Femur (tissue), 1 donor: ENCODE results near the gene ZFAND2B.
A peak's percentile ranks its signal among the peaks of the same experiment; 100 is the strongest.
"Not testable (repeated sequence)": the region's sequence is repeated elsewhere in the genome, so short reads cannot be mapped to it uniquely, and the experiment has no call there.

Source experiments
- DNase-seq: peaks from one replicate; pipeline ENCODE4 v3.0.0-alpha.2; 2017

ZFAND2B gene

GRCh38 chr2:219251656-219252055 is 45.1 kb downstream of the ZFAND2B start:
- DNase-seq, result no peak

- DNase-seq, result no peak
These were observed 45.5 kb downstream of the ZFAND2B start for GRCh38 chr2:219252084-219252483.

- no peak for DNase-seq
These were observed 46.0 kb downstream of the ZFAND2B start for GRCh38 chr2:219252570-219252899.

- DNase-seq, result peak; percentile 63
These were observed 46.5 kb downstream of the ZFAND2B start, which contains the start of gene TUBA4B for GRCh38 chr2:219252900-219253752. TSS of gene TUBA4B (plus strand) at chr2:219253243. CDS start at chr2:219253408, 165 bp downstream.

GRCh38 chr2:219253753-219254589 is 47.4 kb downstream of the ZFAND2B start, which contains the start of gene TUBA4A:
TSS of gene TUBA4A (minus strand) at chr2:219253918. CDS start at chr2:219253858, 60 bp downstream.
- DNase-seq, result peak; percentile 79

GRCh38 chr2:219254590-219255201 is 48.1 kb downstream of the ZFAND2B start:
- no peak for DNase-seq

GRCh38 chr2:219258942-219259341 is 52.4 kb downstream of the ZFAND2B start:
- DNase-seq, result not testable (repeated sequence)
